ENCODE results near the gene PLD3.

DNA sequence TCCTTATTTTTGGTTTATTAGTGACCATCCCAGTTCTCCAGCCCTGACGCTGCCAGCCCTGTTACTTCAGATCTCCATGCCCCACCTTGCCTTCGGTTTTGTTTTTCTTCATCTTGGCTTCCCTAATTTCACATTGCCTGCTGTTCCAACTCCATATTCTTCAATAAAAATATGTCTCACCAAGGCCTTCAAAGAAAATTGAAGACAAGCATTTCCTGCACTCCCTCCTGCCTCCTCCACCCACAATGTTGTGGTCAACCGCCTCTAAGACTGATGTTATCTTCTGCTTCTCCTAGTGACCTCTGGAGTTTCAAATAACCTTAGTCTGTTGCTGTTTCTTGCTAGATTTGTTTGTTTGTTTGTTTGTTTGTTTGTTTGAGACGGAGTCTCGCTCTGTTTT is 14.6 kb downstream of the PLD3 start:
- no peak for TF ChIP-seq FOXK2 (IDR thresholded peaks at IDR 0.05)
- no peak for TF ChIP-seq NFRKB (IDR thresholded peaks at IDR 0.05)
